ENCODE results near the gene SLC25A51. TPM values are rescaled to one million over a fixed set of nuclear protein-coding genes. Genes with fewer than 3 reads are reported as not detected.

SLC25A51 gene
- 10 to 100 TPM; 28.9 to 34.6 (median 31.6) TPM for total RNA-seq

GRCh38 chr9:37903647-37904444 is at the start of gene SLC25A51:
TSS of gene SLC25A51 (minus strand) at chr9:37904127. CDS start at chr9:37888550, 15,577 bp downstream.
- Histone ChIP-seq H3K4me3 (replicated peaks in 1 of 3) (peak within 1 kb of the TSS; percentile 91 to 96 (median 94)), H3K27ac (peak within 1 kb of the TSS; percentile 74 to 94 (median 84)), H3K27me3 (no peaks in the 10 kb centered on the region), H3K9me3 (no peaks in the 10 kb centered on the region), H3K4me1 (peaks cover 17 to 19% of the 10 kb centered on the region in 2 donors), H3K36me3 (peaks cover 7 to 8% of the 10 kb centered on the region in 2 donors)
- WGBS, 2 donors = 0 to 1% methylated on average over 25 to 26 of the region's 84 CpGs
- intact Hi-C loops (cut with DNase I) = loop anchor here (5.0 kb wide), 1 partner anchor 422 kb away; no protein-coding TSS in a partner anchor
- peak; percentile 90 to 94 for DNase-seq
- TF ChIP-seq POLR2A (IDR thresholded peaks at IDR 0.05) (peak in 1 of 2 donors; percentile 71), CTCF (IDR thresholded peaks at IDR 0.05) (peak; percentile 55 to 98 (median 90))

GRCh38 chr9:37953206-37953774 is 49.4 kb upstream of the SLC25A51 start:
- Histone ChIP-seq H3K4me1 (peaks cover 0 to 6% of the 10 kb centered on the region in 2 donors), H3K27me3 (no peaks in the 10 kb centered on the region), H3K27ac (peak overlapping the region in 1 of 3 donors; percentile 2), H3K9me3 (no peaks in the 10 kb centered on the region), H3K4me3 (replicated peaks in 1 of 3) (no peak overlapping the region), H3K36me3 (no peaks in the 10 kb centered on the region)
- intact Hi-C loops (cut with DNase I) = no loop called here
- WGBS, 2 donors = 88 to 96% methylated on average over 4 to 5 of the region's 5 CpGs
- no peak for DNase-seq
- TF ChIP-seq POLR2A (IDR thresholded peaks at IDR 0.05) (no peak), CTCF (IDR thresholded peaks at IDR 0.05) (no peak)

- Histone ChIP-seq H3K27me3 (no peaks in the 10 kb centered on the region), H3K4me3 (replicated peaks in 1 of 3) (no peak overlapping the region), H3K9me3 (no peaks in the 10 kb centered on the region), H3K27ac (no peak overlapping the region), H3K36me3 (no peaks in the 10 kb centered on the region), H3K4me1 (peaks cover 0 to 6% of the 10 kb centered on the region in 2 donors)
- WGBS, 2 donors = 91 to 94% methylated on average over 6 of the region's 6 CpGs
- intact Hi-C loops (cut with DNase I) = no loop called here
- TF ChIP-seq CTCF (IDR thresholded peaks at IDR 0.05) (no peak), POLR2A (IDR thresholded peaks at IDR 0.05) (no peak)
- DNase-seq = no peak
These were observed 48.8 kb upstream of the SLC25A51 start for GRCh38 chr9:37952731-37953130.

GRCh38 chr9:37951671-37952449 is 47.9 kb upstream of the SLC25A51 start:
- H3K9me3 ChIP-seq = no peaks in the 10 kb centered on the region
- H3K27ac ChIP-seq = no peak overlapping the region
- H3K4me1 ChIP-seq = peaks cover 0 to 6% of the 10 kb centered on the region in 2 donors
- 90 to 91% methylated on average over 12 of the region's 12 CpGs for WGBS, 2 donors
- intact Hi-C loops (cut with DNase I) = no loop called here
- no peaks in the 10 kb centered on the region for H3K27me3 ChIP-seq
- no peak for DNase-seq
- H3K36me3 ChIP-seq = no peaks in the 10 kb centered on the region
- H3K4me3 ChIP-seq (replicated peaks in 1 of 3) = no peak overlapping the region
- no peak for TF ChIP-seq POLR2A (IDR thresholded peaks at IDR 0.05)
- no peak for TF ChIP-seq CTCF (IDR thresholded peaks at IDR 0.05)
